B cell (primary cell): ENCODE results near the gene GPR137B. TPM values are rescaled to one million over a fixed set of nuclear protein-coding genes. Genes with fewer than 3 reads are reported as not detected.

ENCODE experiments used
- ATAC-seq: fragments of 200-7000 bp; cut with Tn5 transposase; one replicate; pipeline ENCODE4 v1.10.0; 2021; ENCODE audit warnings: low read depth, mild to moderate bottlenecking, moderate number of reproducible peaks, moderate library complexity
- CTCF ChIA-PET: fragments of 350-600 bp; sonication (Branson Sonifier 250); formaldehyde crosslinking; loops from one replicate; lab custom pipeline; 2021; ENCODE audit warnings: antibody characterized with exemption, inconsistent platforms; lab: Charles Lee
- POLR2A ChIA-PET: fragments of 350-600 bp; sonication (Branson Sonifier 250); formaldehyde crosslinking; loops from one replicate; lab custom pipeline; 2021; ENCODE audit warnings: antibody characterized with exemption; lab: Charles Lee
- DNase-seq: peaks from one replicate; pipeline ENCODE4 v3.0.0; 2013
- H2AFZ ChIP-seq: 2 replicates; pipeline ENCODE4 v1.6.1; 2012; ENCODE audit warnings: mild to moderate bottlenecking, low read depth, low read length; ENCODE audit not compliant: insufficient read depth, poor library complexity, severe bottlenecking
- H3K27ac ChIP-seq, 2 donors: 1 replicate in 1 of 2; 2 replicates in 1 of 2; pipeline ENCODE4 v1.5.1; 2012 to 2013; ENCODE audit warnings: low read length in 2 of 2, mild to moderate bottlenecking in 2 of 2, moderate library complexity in 1 of 2
- H3K27me3 ChIP-seq, 4 experiments: fragments of 200-600 bp in 1 of 4; sonication (generic) in 1 of 4; replicated peaks in 1 of 4; 1 replicate in 2 of 4; 2 replicates in 2 of 4; pipeline versions ENCODE4 v1.6.1 to v1.7.0; 2013 to 2016; ENCODE audit warnings: low read length in 3 of 4, mild to moderate bottlenecking in 2 of 4, mixed read lengths in 1 of 4, moderate library complexity in 1 of 4; ENCODE audit not compliant: insufficient read depth in 4 of 4, control insufficient read depth in 3 of 4; ENCODE audit errors: control extremely low read depth in 1 of 4
- H3K36me3 ChIP-seq, 2 experiments: replicated peaks in 1 of 2; 1 replicate in 1 of 2; 2 replicates in 1 of 2; pipeline versions ENCODE4 v1.6.1 to v1.7.1; 2013; ENCODE audit warnings: low read length in 1 of 2; ENCODE audit not compliant: insufficient read depth in 2 of 2, control insufficient read depth in 1 of 2; ENCODE audit errors: control extremely low read depth in 1 of 2, extremely low read depth in 1 of 2
- H3K4me1 ChIP-seq, 2 donors: fragments of 200-600 bp in 1 of 2; sonication (generic) in 1 of 2; 1 replicate in 1 of 2; 2 replicates in 1 of 2; pipeline versions ENCODE4 v1.5.1 to v1.6.1; 2013 to 2017; ENCODE audit warnings: low read length in 2 of 2; ENCODE audit not compliant: control insufficient read depth in 2 of 2, insufficient read depth in 2 of 2
- H3K4me2 ChIP-seq: replicated peaks from 2 replicates; pipeline ENCODE3; 2012; ENCODE audit warnings: mild to moderate bottlenecking, low read depth, low read length; ENCODE audit not compliant: poor library complexity, severe bottlenecking
- H3K4me3 ChIP-seq, 5 experiments: fragments of 200-600 bp in 1 of 5; sonication (generic) in 1 of 5; 1 replicate in 3 of 5; 2 replicates in 2 of 5; pipeline versions ENCODE4 v1.5.1 to v1.7.0; 2011 to 2016; ENCODE audit warnings: low read length in 4 of 5, mild to moderate bottlenecking in 4 of 5, low read depth in 2 of 5, control low read depth in 1 of 5, moderate library complexity in 1 of 5; ENCODE audit not compliant: insufficient read depth in 1 of 5; ENCODE audit errors: control extremely low read depth in 1 of 5, extremely low read depth in 1 of 5
- H3K79me2 ChIP-seq: fragments of 200-600 bp; sonication (generic); one replicate; pipeline ENCODE4 v1.6.0; 2016; ENCODE audit warnings: low read length; ENCODE audit not compliant: control insufficient read depth, insufficient read depth
- H3K9ac ChIP-seq: fragments of 200-600 bp; sonication (generic); 2 replicates; pipeline ENCODE4 v1.6.1; 2017; ENCODE audit warnings: mild to moderate bottlenecking, low read length, moderate library complexity
- H3K9me3 ChIP-seq, 3 donors: one replicate each; pipeline versions ENCODE4 v1.6.1 to v1.7.1; 2013; ENCODE audit warnings: low read length in 2 of 3; ENCODE audit not compliant: control insufficient read depth in 2 of 3, insufficient read depth in 1 of 3; ENCODE audit errors: control extremely low read depth in 1 of 3
- H4K20me1 ChIP-seq: 2 replicates; pipeline ENCODE4 v1.6.0; 2012; ENCODE audit warnings: mild to moderate bottlenecking, low read length; ENCODE audit not compliant: insufficient read depth, control insufficient read depth, poor library complexity, severe bottlenecking
- H3K27ac Mint-ChIP-seq: one replicate; pipeline ENCODE4 v1.8.0; 2021; ENCODE audit warnings: mixed read lengths
- H3K27me3 Mint-ChIP-seq: one replicate; pipeline ENCODE4 v1.8.0; 2021; ENCODE audit warnings: mixed read lengths
- H3K4me1 Mint-ChIP-seq: one replicate; pipeline ENCODE4 v1.8.0; 2021; ENCODE audit warnings: mixed read lengths
- H3K4me3 Mint-ChIP-seq: one replicate; pipeline ENCODE4 v1.8.0; 2021; ENCODE audit warnings: mixed read lengths
- H3K9me3 Mint-ChIP-seq: one replicate; pipeline ENCODE4 v1.8.0; 2022; ENCODE audit warnings: mixed read lengths; ENCODE audit not compliant: insufficient read depth
- EZH2 ChIP-seq: IDR thresholded peaks from 2 replicates; pipeline ENCODE4 v1.6.1; 2012; ENCODE audit warnings: borderline replicate concordance, low read depth, mild to moderate bottlenecking, moderate library complexity, low read length; ENCODE audit not compliant: insufficient read depth, poor library complexity, severe bottlenecking
- WGBS: methylation state at CpG from one replicate; pipeline ENCODE4 v1.1.5; 2013; ENCODE audit warnings: missing lambda C conversion rate; ENCODE audit not compliant: insufficient coverage; 5-methylcytosine and 5-hydroxymethylcytosine counted together
- intact Hi-C: fragments of 100-400 bp; cut with micrococcal nuclease; formaldehyde crosslinking; loops from one replicate; pipeline ENCODE4 v1.10.0; 2022
- polyA plus RNA-seq: library from polyadenylated mRNA; depleted of rRNA; stranded (reverse); fragments of >200 nt; gene quantifications from 2 replicates; pipeline ENCODE4 v1.2.3, GENCODE V29; 2012
- total RNA-seq, 2 donors: library from RNA; stranded (reverse); fragments of 120-200 nt in 1 of 2; gene quantifications; 1 replicate in 1 of 2; 2 replicates in 1 of 2; pipeline versions ENCODE4 v1.2.3 to v1.2.4, GENCODE V29; 2013 to 2022
- TF ChIP-seq, protein P1 (sequence below): fragments of 200-600 bp; IDR thresholded peaks from one replicate; pipeline ENCODE4 v1.8.0; 2022; ENCODE audit warnings: antibody characterized with exemption, mild to moderate bottlenecking

Gene GPR137B
- total and polyA plus RNA-seq, 2 donors (not counting 1 experiment from before 2014, with no cell fraction given): 1.5 to 11.8 TPM

DNA sequence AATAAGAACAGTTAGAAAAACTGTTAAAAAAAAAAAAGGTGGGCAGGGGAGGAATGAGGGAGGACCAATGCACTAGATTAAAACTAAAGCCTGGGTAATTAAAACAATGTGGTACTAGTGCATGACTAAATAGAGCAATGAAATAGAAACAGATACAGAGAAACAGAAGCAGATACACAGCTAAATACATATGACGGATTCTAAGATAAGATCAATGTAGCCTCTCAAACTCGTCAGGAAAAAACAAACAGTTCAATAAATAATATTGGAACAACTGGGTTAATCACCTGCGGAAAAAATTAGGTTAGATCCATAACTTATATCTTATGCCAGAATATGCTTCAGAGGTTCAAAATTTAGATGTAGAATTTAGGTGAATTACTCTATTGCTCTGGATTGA, 71.2 kb downstream of the GPR137B start:
- POLR2A ChIA-PET: no interaction called here

DNA sequence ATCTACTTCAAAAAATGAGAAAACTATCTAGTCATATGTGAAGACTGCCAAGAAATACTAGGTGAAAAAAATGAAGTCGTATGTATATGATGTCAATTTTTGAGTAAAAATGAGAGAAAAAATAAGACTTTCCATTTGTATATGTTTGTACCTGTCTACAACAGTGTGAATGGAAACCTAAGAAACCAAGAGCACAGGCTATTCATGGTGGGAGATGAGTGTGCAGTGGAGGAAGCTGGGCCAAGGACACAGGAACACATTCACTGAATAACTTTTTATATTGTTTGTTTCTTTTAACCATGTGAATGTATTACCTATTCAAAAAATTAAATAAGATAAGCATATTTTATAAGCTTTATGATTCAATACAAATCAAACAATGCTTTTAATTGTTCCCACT, 72.4 kb downstream of the GPR137B start:
- no peak for TF ChIP-seq EZH2
- TF ChIP-seq, protein P1, sequence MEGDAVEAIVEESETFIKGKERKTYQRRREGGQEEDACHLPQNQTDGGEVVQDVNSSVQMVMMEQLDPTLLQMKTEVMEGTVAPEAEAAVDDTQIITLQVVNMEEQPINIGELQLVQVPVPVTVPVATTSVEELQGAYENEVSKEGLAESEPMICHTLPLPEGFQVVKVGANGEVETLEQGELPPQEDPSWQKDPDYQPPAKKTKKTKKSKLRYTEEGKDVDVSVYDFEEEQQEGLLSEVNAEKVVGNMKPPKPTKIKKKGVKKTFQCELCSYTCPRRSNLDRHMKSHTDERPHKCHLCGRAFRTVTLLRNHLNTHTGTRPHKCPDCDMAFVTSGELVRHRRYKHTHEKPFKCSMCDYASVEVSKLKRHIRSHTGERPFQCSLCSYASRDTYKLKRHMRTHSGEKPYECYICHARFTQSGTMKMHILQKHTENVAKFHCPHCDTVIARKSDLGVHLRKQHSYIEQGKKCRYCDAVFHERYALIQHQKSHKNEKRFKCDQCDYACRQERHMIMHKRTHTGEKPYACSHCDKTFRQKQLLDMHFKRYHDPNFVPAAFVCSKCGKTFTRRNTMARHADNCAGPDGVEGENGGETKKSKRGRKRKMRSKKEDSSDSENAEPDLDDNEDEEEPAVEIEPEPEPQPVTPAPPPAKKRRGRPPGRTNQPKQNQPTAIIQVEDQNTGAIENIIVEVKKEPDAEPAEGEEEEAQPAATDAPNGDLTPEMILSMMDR: no peak
- no peak for DNase-seq
- H3K4me2 ChIP-seq: no peak overlapping the region
- H3K4me1 ChIP-seq: no peaks in the 10 kb centered on the region
- Mint-ChIP-seq H3K27me3 (no peaks in the 10 kb centered on the region), H3K4me1 (no peaks in the 10 kb centered on the region), H3K27ac (no peak overlapping the region), H3K4me3 (no peak overlapping the region), H3K9me3 (no peaks in the 10 kb centered on the region)
- WGBS: no CpG with 5 or more reads among the region's 1 CpG
- intact Hi-C loops: no loop called here
- H3K27ac ChIP-seq: no peak overlapping the region
- ATAC-seq: no peak
- no peaks in the 10 kb centered on the region for H3K79me2 ChIP-seq
- CTCF ChIA-PET: no interaction called here
- no peak overlapping the region for H2AFZ ChIP-seq
- H3K4me3 ChIP-seq: no peak overlapping the region
- H3K36me3 ChIP-seq: peaks cover 10 to 14% of the 10 kb centered on the region in 2 experiments
- H4K20me1 ChIP-seq: no peaks in the 10 kb centered on the region
- H3K27me3 ChIP-seq: no peaks in the 10 kb centered on the region
- no peaks in the 10 kb centered on the region for H3K9me3 ChIP-seq
- POLR2A ChIA-PET: no interaction called here
- H3K9ac ChIP-seq: no peak overlapping the region

More for the DNA sequence above, 71.2 kb downstream of the GPR137B start:
- Histone ChIP-seq H3K27me3 (no peaks in the 10 kb centered on the region), H2AFZ (no peak overlapping the region), H3K36me3 (peaks cover 10 to 11% of the 10 kb centered on the region in 2 experiments), H3K4me1 (no peaks in the 10 kb centered on the region), H3K4me2 (no peak overlapping the region), H3K9me3 (no peaks in the 10 kb centered on the region), H3K9ac (no peak overlapping the region), H4K20me1 (no peaks in the 10 kb centered on the region), H3K4me3 (no peak overlapping the region), H3K79me2 (no peaks in the 10 kb centered on the region), H3K27ac (no peak overlapping the region)
- CTCF ChIA-PET: no interaction called here
- no peak for ATAC-seq
- no peak for TF ChIP-seq EZH2
- TF ChIP-seq, protein P1: no peak
- Mint-ChIP-seq H3K27me3 (no peaks in the 10 kb centered on the region), H3K27ac (no peak overlapping the region), H3K4me1 (no peaks in the 10 kb centered on the region), H3K9me3 (no peaks in the 10 kb centered on the region), H3K4me3 (no peak overlapping the region)
- no CpG with 5 or more reads among the region's 3 CpGs for WGBS
- no peak for DNase-seq
- intact Hi-C loops: no loop called here
